Mesenchymal stem cell (in vitro differentiated cells and primary cell): ENCODE results near the gene MLXIP.
A peak's percentile ranks its signal among the peaks of the same experiment; 100 is the strongest.

Experiments used
- DNase-seq: peaks from one replicate; pipeline ENCODE4 v3.0.0-alpha.2; 2013
- H2AFZ ChIP-seq: one replicate; pipeline ENCODE4 v1.6.1; 2013; ENCODE audit warnings: low read depth, mild to moderate bottlenecking, control low read depth, inconsistent platforms, low read length, moderate library complexity
- H2AK5ac ChIP-seq: 2 replicates; pipeline ENCODE4 v1.6.1; 2013; ENCODE audit warnings: low read length, moderate library complexity, mild to moderate bottlenecking, inconsistent platforms; ENCODE audit not compliant: severe bottlenecking
- H2BK120ac ChIP-seq: one replicate; pipeline ENCODE4 v1.6.1; 2013; ENCODE audit warnings: low read depth, mild to moderate bottlenecking, inconsistent platforms, low read length, moderate library complexity
- H2BK12ac ChIP-seq, 2 experiments: one replicate each; pipeline ENCODE4 v1.6.1; 2013; ENCODE audit warnings: inconsistent platforms in 2 of 2, low read length in 2 of 2, mild to moderate bottlenecking in 2 of 2, moderate library complexity in 2 of 2, control low read depth in 1 of 2
- H2BK15ac ChIP-seq: one replicate; pipeline ENCODE4 v1.6.1; 2013; ENCODE audit warnings: mild to moderate bottlenecking, low read depth, inconsistent platforms; ENCODE audit not compliant: poor library complexity, severe bottlenecking
- H2BK5ac ChIP-seq: 2 replicates; pipeline ENCODE4 v1.6.1; 2013; ENCODE audit warnings: low read depth, mild to moderate bottlenecking, low read length, control low read depth, inconsistent platforms; ENCODE audit not compliant: poor library complexity, severe bottlenecking
- H3K14ac ChIP-seq, 2 experiments: one replicate each; pipeline ENCODE4 v1.6.1; 2013; ENCODE audit warnings: inconsistent platforms in 2 of 2, low read length in 2 of 2, control low read depth in 1 of 2, mild to moderate bottlenecking in 1 of 2, moderate library complexity in 1 of 2
- H3K18ac ChIP-seq, 2 experiments: one replicate each; pipeline ENCODE4 v1.6.1; 2013; ENCODE audit warnings: inconsistent platforms in 2 of 2, low read length in 2 of 2, control low read depth in 1 of 2, low read depth in 1 of 2, mild to moderate bottlenecking in 1 of 2
- H3K23ac ChIP-seq, 2 experiments: one replicate each; pipeline ENCODE4 v1.6.1; 2013; ENCODE audit warnings: inconsistent platforms in 2 of 2, low read length in 2 of 2, mild to moderate bottlenecking in 2 of 2, moderate library complexity in 2 of 2, control low read depth in 1 of 2
- H3K27ac ChIP-seq: 2 replicates; pipeline ENCODE4 v1.5.1; 2013; ENCODE audit warnings: mild to moderate bottlenecking, moderate library complexity, low read length, control low read depth, inconsistent platforms; ENCODE audit not compliant: poor library complexity, severe bottlenecking
- H3K27me3 ChIP-seq, 2 experiments: 2 replicates each; pipeline versions ENCODE4 v1.6.1 to v1.7.0; 2013; ENCODE audit warnings: low read length in 2 of 2, mild to moderate bottlenecking in 2 of 2, moderate library complexity in 2 of 2, control low read depth in 1 of 2, inconsistent platforms in 1 of 2; ENCODE audit not compliant: control insufficient read depth in 1 of 2, insufficient read depth in 1 of 2
- H3K36me3 ChIP-seq, 2 experiments: 2 replicates each; pipeline versions ENCODE4 v1.6.1 to v1.7.0; 2013; ENCODE audit warnings: low read length in 2 of 2, control low read depth in 1 of 2, inconsistent platforms in 1 of 2, low read depth in 1 of 2, mild to moderate bottlenecking in 1 of 2; ENCODE audit not compliant: insufficient read depth in 2 of 2, control insufficient read depth in 1 of 2
- H3K4ac ChIP-seq, 2 experiments: one replicate each; pipeline ENCODE4 v1.6.1; 2013; ENCODE audit warnings: inconsistent platforms in 2 of 2, low read length in 2 of 2, mild to moderate bottlenecking in 2 of 2, moderate library complexity in 2 of 2, control low read depth in 1 of 2, low read depth in 1 of 2
- H3K4me1 ChIP-seq: 2 replicates; pipeline ENCODE4 v1.6.1; 2013; ENCODE audit warnings: low read depth, low read length, control low read depth; ENCODE audit not compliant: control insufficient read depth, insufficient read depth
- H3K4me2 ChIP-seq: 2 replicates; pipeline ENCODE4 v1.6.1; 2013; ENCODE audit warnings: low read length, mild to moderate bottlenecking, inconsistent platforms; ENCODE audit not compliant: poor library complexity, severe bottlenecking
- H3K4me3 ChIP-seq, 2 experiments: 2 replicates each; pipeline versions ENCODE4 v1.5.1 to v1.7.0; 2013; ENCODE audit warnings: low read length in 2 of 2, mild to moderate bottlenecking in 2 of 2, control low read depth in 1 of 2, low read depth in 1 of 2; ENCODE audit not compliant: insufficient read depth in 1 of 2
- H3K79me1 ChIP-seq: replicated peaks from 2 replicates; pipeline ENCODE4 v1.6.1; 2013; ENCODE audit warnings: mild to moderate bottlenecking, control low read depth, low read length, inconsistent platforms; ENCODE audit not compliant: poor library complexity, severe bottlenecking
- H3K9ac ChIP-seq: 2 replicates; pipeline ENCODE4 v1.7.0; 2013; ENCODE audit warnings: mild to moderate bottlenecking, low read length, moderate library complexity
- H3K9me3 ChIP-seq: 2 replicates; pipeline ENCODE4 v1.7.0; 2013; ENCODE audit warnings: mild to moderate bottlenecking, low read length; ENCODE audit not compliant: control insufficient read depth
- H4K8ac ChIP-seq: one replicate; pipeline ENCODE4 v1.6.1; 2013; ENCODE audit warnings: inconsistent platforms, mild to moderate bottlenecking, low read length, moderate library complexity
- H4K91ac ChIP-seq: one replicate; pipeline ENCODE4 v1.6.1; 2013; ENCODE audit warnings: mild to moderate bottlenecking, low read length, inconsistent platforms
- WGBS: methylation state at CpG from one replicate; pipeline ENCODE4 v1.1.7; 2013; ENCODE audit warnings: mixed read lengths; 5-methylcytosine and 5-hydroxymethylcytosine counted together

Gene MLXIP

DNA sequence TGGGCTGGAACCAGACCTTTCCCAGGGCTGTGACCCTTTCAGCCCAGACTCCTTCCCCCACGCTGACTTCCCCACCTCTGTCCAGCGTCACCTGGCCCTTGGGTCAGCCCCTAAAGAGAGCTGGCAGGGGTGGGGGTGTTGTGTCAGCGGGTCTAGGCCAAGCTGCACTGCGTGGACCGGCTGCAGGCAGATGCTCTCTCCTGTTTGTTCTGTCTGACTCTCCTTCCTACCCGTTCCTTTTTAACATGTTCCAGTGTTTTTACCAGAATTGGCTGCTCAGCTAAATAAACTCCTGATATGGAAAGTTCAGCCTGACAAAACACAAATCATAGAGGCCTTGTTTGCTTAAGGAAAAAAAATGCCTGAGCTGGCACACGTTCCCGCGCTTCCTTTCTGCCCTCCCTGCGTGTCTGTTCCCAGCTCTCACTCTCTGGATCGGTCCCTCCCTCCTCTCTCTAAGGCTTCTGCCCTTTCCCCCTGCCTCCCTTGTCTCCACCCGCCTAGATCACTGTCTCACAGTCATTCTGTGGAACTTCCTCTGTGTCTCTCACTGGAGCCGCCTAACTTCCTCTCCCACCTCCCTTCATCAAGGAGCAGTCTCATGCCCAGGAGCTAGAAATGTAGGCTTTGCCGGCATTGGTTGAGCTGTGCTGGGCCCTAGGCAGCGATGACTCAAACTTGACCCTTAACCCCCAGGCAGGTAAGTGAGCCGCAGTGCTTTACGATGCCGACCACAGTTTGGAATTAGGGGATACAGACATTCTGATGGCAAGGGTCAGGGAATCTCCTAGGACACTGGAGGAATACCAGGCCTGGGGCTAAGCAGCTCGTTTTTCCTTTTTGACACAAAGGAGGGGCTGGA is 15.5 kb upstream of the MLXIP start:
- Histone ChIP-seq H2AK5ac (peak overlapping the region; percentile 42), H3K9ac (peak overlapping the region; percentile 75)
- 15% methylated on average over 19 of the region's 19 CpGs for WGBS

DNA sequence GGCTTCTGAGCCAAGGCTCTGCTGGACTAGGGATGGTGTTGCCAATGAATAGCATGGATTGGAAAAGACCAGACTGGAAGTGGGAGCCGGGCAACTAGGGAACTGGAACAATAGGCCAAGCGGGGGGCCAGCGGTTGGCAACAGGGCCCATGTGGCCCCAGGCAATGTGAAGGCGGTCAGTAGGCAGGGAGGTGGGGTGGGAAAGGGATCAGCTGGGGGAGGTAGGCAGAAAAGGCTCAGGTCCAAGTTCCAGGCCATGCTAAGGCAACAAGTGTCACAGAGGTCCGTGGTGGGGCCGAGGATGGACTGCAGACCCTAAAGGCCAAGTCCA is 14.9 kb upstream of the MLXIP start:
- H2BK12ac ChIP-seq: peak overlapping the region; percentile 94 to 95
- WGBS: 72% methylated on average over 6 of the region's 6 CpGs
- peak overlapping the region; percentile 33 for H2AK5ac ChIP-seq
- H4K91ac ChIP-seq: peak overlapping the region; percentile 93
- peaks cover 6 to 32% of the 10 kb centered on the region in 2 experiments for H3K36me3 ChIP-seq
- peak overlapping the region; percentile 55 to 94 for H3K4ac ChIP-seq
- H4K8ac ChIP-seq: peak overlapping the region; percentile 4
- H2AFZ ChIP-seq: no peak overlapping the region
- peak overlapping the region; percentile 88 for H2BK120ac ChIP-seq
- no peak for DNase-seq
- peak overlapping the region; percentile 61 for H2BK15ac ChIP-seq
- peak overlapping the region; percentile 75 for H3K9ac ChIP-seq
- no peaks in the 10 kb centered on the region for H3K27me3 ChIP-seq
- H3K23ac ChIP-seq: no peak overlapping the region
- H3K4me2 ChIP-seq: peak overlapping the region; percentile 8
- peak overlapping the region; percentile 92 to 98 for H3K18ac ChIP-seq
- H3K14ac ChIP-seq: peak overlapping the region in 1 of 2 experiments; percentile 79
- peak overlapping the region; percentile 72 for H3K27ac ChIP-seq
- no peaks in the 10 kb centered on the region for H3K9me3 ChIP-seq
- peaks cover 7% of the 10 kb centered on the region for H3K79me1 ChIP-seq
- peak overlapping the region; percentile 76 for H2BK5ac ChIP-seq
- H3K4me1 ChIP-seq: peaks cover 33% of the 10 kb centered on the region
- peak overlapping the region in 1 of 2 experiments; percentile 51 for H3K4me3 ChIP-seq

More for the DNA sequence above, 15.5 kb upstream of the MLXIP start:
- Histone ChIP-seq H2BK5ac (peak overlapping the region; percentile 76), H4K8ac (peak overlapping the region; percentile 93), H3K4ac (peak overlapping the region; percentile 79 to 94), H3K4me1 (peaks cover 33% of the 10 kb centered on the region), H2BK15ac (peak overlapping the region; percentile 68), H4K91ac (peak overlapping the region; percentile 93), H3K27me3 (no peaks in the 10 kb centered on the region), H3K9me3 (no peaks in the 10 kb centered on the region), H3K79me1 (peaks cover 7% of the 10 kb centered on the region), H3K4me3 (peak overlapping the region in 1 of 2 experiments; percentile 51), H3K23ac (no peak overlapping the region), H2BK120ac (peak overlapping the region; percentile 88), H3K18ac (peak overlapping the region; percentile 94 to 98), H3K4me2 (no peak overlapping the region), H3K14ac (peak overlapping the region in 1 of 2 experiments; percentile 79), H2BK12ac (peak overlapping the region; percentile 94 to 95), H3K36me3 (peaks cover 6 to 33% of the 10 kb centered on the region in 2 experiments), H2AFZ (peak overlapping the region; percentile 6), H3K27ac (peak overlapping the region; percentile 72)
- DNase-seq: peak; percentile 90

DNA sequence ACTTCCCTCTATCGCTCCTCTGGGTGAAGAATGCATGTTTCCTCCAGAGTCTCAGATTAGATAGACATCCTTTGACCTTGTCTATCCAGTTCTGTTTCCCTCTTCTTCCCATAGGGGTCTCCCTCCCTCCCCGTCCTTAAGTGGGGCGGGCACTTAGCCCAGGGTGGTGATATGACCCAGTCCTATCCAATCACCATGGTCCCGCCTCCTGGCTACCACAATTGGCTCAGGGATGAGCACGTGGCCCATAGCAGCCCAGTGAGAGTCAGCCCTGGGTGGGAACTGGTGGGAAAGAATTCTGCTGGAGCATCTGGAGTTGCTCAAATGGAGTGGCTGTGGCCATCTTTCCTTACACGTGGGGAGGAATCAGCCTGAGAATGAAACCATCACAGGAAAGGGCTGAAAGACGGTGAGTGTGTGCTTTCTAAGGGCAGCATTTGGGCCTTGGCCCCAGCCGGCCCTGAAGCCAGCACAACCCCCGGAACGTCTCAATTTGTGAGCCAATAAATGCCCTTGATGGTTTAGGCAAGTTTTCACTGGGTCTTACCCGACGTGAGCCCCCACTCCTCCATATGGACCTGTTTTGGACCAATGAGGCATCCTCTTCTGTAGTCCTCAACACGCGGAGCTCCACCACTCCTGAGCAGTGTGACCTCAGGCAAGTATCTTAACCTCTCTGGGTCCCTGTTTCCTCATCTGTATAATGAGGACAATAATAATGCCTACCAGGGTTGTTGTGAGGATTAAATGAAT is 14.4 kb upstream of the MLXIP start:
- peaks cover 7% of the 10 kb centered on the region for H3K79me1 ChIP-seq
- H3K9ac ChIP-seq: peak overlapping the region; percentile 78
- H3K27me3 ChIP-seq: no peaks in the 10 kb centered on the region
- peak overlapping the region; percentile 61 for H2BK15ac ChIP-seq
- H3K36me3 ChIP-seq: peaks cover under 1 to 27% of the 10 kb centered on the region in 2 experiments
- H3K4me2 ChIP-seq: peak overlapping the region; percentile 26
- H3K4me3 ChIP-seq: peak overlapping the region in 1 of 2 experiments; percentile 67
- peak; percentile 99 for DNase-seq
- H2BK12ac ChIP-seq: peak overlapping the region; percentile 94 to 95
- H3K14ac ChIP-seq: peak overlapping the region in 1 of 2 experiments; percentile 79
- H2AK5ac ChIP-seq: peak overlapping the region; percentile 91
- H2AFZ ChIP-seq: no peak overlapping the region
- H3K27ac ChIP-seq: peak overlapping the region; percentile 99
- H3K9me3 ChIP-seq: no peaks in the 10 kb centered on the region
- H3K4me1 ChIP-seq: peaks cover 33% of the 10 kb centered on the region
- peak overlapping the region; percentile 29 for H4K8ac ChIP-seq
- peak overlapping the region; percentile 88 for H2BK120ac ChIP-seq
- WGBS: 65% methylated on average over 13 of the region's 14 CpGs
- no peak overlapping the region for H3K23ac ChIP-seq
- peak overlapping the region; percentile 85 to 94 for H3K4ac ChIP-seq
- H4K91ac ChIP-seq: peak overlapping the region; percentile 93
- peak overlapping the region; percentile 76 for H2BK5ac ChIP-seq
- H3K18ac ChIP-seq: peak overlapping the region; percentile 88 to 98
